Astrocyte of the cerebellum (primary cell): ENCODE results near the gene GRM5.

Experiments used
- DNase-seq: peaks from one replicate; pipeline ENCODE4 v3.0.0-alpha.2; 2011; ENCODE audit warnings: low read depth
- H3K4me3 ChIP-seq: 2 replicates; pipeline ENCODE4 v1.5.1; 2011; ENCODE audit warnings: mild to moderate bottlenecking, low read depth, low read length, moderate library complexity
- in situ Hi-C: cut with HindIII; loops from 2 replicates; pipeline ENCODE4 v1.10.0; 2017; ENCODE audit warnings: low sequenced_read_pairs
- TF ChIP-seq, protein P1 (sequence below): IDR thresholded peaks from 2 replicates; pipeline ENCODE4 v1.5.1; 2012; ENCODE audit warnings: low read length, low read depth, moderate library complexity, mild to moderate bottlenecking; ENCODE audit errors: missing control alignments

GRM5 gene

GRCh38 chr11:88629496-88629895 is 436.3 kb downstream of the GRM5 start:
- DNase-seq = no peak
- TF ChIP-seq, protein P1, sequence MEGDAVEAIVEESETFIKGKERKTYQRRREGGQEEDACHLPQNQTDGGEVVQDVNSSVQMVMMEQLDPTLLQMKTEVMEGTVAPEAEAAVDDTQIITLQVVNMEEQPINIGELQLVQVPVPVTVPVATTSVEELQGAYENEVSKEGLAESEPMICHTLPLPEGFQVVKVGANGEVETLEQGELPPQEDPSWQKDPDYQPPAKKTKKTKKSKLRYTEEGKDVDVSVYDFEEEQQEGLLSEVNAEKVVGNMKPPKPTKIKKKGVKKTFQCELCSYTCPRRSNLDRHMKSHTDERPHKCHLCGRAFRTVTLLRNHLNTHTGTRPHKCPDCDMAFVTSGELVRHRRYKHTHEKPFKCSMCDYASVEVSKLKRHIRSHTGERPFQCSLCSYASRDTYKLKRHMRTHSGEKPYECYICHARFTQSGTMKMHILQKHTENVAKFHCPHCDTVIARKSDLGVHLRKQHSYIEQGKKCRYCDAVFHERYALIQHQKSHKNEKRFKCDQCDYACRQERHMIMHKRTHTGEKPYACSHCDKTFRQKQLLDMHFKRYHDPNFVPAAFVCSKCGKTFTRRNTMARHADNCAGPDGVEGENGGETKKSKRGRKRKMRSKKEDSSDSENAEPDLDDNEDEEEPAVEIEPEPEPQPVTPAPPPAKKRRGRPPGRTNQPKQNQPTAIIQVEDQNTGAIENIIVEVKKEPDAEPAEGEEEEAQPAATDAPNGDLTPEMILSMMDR = no peak
- no peak overlapping the region for H3K4me3 ChIP-seq
- in situ Hi-C loops = no loop called here

DNA sequence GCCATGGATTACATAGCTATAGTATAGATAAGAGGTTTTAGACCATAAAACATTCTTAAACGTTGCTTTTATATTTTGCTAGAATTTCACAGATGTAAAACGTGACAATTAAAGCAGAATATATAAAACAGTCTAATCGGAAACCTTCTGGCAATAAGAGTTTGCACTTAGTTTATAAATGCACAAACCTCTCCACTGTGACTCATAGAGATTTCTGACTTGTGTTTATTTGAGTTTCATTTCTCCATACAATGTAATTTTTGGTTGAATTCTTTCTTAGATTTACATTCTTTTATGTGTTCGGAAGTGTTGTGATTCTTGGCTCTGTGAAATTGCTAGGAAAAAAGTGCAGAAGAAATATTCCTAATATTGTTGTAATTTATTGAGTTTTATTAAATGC is 439.6 kb downstream of the GRM5 start:
- no peak overlapping the region for H3K4me3 ChIP-seq
- in situ Hi-C loops = no loop called here
- TF ChIP-seq, protein P1 = no peak
- no peak for DNase-seq

GRCh38 chr11:88623531-88623930 is 442.3 kb downstream of the GRM5 start:
- TF ChIP-seq, protein P1 = no peak
- H3K4me3 ChIP-seq = no peak overlapping the region
- peak; percentile 3 for DNase-seq
- in situ Hi-C loops = no loop called here

DNA sequence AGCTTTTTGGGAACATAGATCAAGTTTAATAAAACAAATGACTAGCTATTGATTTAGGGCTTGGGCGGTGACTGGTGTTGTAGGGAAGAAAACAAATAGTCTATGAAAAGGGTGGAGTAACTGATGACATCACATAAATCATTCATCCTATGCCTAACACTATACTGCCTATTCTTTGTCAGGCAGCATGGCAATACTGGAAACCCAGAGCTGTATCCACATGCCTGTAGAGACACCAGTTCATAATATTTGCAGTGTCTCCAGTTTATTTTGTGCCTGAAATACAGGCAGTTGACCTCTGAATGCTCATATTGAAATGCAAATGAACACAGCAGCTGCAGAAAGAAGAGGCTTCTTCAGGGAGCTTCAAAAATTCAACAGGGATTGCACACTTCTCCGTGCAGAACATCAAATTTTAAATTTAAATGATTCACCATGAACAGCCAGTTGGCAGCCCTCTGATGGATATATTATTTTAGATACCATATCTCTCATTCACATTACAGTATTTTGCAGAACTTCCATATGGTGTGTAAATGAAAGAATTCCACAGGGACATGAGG is 445.1 kb downstream of the GRM5 start:
- DNase-seq = no peak
- TF ChIP-seq, protein P1 = no peak
- in situ Hi-C loops = no loop called here

GRCh38 chr11:88619656-88620385 is 446.0 kb downstream of the GRM5 start:
- TF ChIP-seq, protein P1 = no peak
- no peak overlapping the region for H3K4me3 ChIP-seq
- no peak for DNase-seq
- in situ Hi-C loops = no loop called here

More for the DNA sequence above, 445.1 kb downstream of the GRM5 start:
- H3K4me3 ChIP-seq = no peak overlapping the region

DNA sequence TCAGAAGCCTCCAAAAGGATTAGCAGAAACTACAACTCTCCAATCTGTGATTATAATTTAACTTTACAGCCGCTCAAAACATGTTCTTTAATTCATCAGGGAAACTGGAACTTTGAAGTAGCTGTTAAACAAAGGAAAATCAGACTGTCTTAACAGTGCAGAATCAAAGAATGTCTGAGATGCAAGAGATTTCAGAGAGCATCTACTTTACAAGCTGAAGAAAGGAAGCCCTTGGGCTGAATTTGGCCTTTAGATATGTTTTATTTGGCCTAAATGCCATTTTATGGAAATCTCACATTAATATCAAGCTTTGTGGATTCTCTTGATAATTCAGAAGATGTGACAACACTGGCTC is 446.7 kb downstream of the GRM5 start:
- DNase-seq = no peak
- in situ Hi-C loops = no loop called here
- no peak overlapping the region for H3K4me3 ChIP-seq
- TF ChIP-seq, protein P1 = no peak
